Measurements from ENCODE around the gene MACROD1.

DNA sequence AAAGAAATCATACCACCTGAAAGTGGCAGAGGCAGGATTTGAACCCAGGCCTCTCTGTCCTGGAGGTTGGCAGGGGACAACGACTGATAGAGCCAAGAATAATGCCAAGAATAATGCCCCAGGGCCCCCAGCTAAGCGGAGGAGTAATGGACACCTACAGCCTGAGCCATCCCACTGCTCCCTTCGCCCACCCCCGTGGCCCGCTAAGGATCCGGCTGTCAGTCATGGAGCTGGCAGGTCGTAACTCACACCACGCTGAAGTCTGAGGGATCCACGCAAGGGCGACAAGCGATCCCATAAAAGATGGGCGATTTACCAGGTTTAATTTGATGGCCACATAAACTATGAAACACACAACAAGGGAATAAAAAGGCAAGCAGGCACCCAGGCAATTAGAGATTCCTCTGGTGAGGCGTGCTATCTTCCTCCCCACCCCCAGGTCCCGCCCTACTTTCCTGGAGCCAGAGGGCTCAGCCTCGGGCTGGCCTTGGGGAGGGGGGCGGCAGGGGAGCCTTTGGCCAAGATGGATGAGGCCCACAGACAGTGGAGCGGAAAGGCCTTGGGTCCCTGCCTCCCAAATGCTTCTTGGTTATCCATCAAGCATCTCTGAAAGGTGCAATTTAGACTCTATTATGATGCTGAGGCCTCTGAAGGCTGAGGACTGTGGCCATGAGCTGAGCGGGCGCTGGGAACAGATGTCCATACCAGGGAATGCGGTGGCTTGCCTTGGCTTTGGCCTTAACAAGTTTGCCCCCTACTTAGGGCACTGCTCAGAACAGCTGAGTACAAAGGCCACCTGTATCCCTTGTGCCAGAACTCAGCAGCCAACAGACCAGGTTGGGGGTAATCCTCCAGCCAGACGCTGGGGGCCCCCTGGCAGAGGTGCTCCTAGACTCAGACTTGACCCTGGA lies 55.2 kb downstream of the MACROD1 start:
- no peak for TF ChIP-seq EZH2 (IDR thresholded peaks at IDR 0.05; ENCODE audit: insufficient read depth, poor library complexity, severe bottlenecking)
- no peak for TF ChIP-seq EZH2phosphoT487 (IDR thresholded peaks at IDR 0.05; ENCODE audit: insufficient read depth, low read depth)

All from GM23248 (cell line).